ENCODE data around the gene SERGEF. TPM values are rescaled to one million over a fixed set of nuclear protein-coding genes. Genes with fewer than 3 reads are reported as not detected.

The SERGEF gene
- total RNA-seq, 1 experiment from 2014 or later = 28.7 TPM

DNA sequence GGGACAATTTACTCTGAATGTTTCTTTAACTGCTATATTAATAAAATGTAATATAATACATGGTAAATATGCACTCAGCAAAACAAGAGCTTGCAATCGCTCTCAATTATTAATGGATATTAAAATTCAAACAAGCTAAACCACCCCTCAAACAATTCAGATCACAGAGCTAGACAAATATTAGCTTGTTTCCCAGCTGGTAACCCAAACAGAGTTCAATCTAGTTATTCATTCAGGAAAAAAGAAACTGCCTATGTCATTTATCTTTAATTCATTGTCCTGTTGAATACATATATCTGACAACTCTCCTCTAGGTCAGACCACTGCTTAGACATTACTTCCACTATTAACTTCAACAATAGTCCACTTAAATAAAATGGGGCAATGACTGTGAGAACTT lies 78.7 kb downstream of the SERGEF start:
- BruUV-seq (replicated peaks) = no TSS peak
- Histone ChIP-seq H3K9me2 (ENCODE audit: insufficient read depth) (no peaks in the 10 kb centered on the region), H3F3A (ENCODE audit: insufficient read depth, low read depth) (no peaks in the 10 kb centered on the region), H3K4me3 (no peak overlapping the region), H3K9me3 (ENCODE audit: insufficient read depth, low read depth) (peaks cover 6% of the 10 kb centered on the region; the same call in 1 of the 2 replicates), H3K27me3 (ENCODE audit: insufficient read depth, low read depth) (no peaks in the 10 kb centered on the region), H2AFZ (no peak overlapping the region), H3K27ac (no peak overlapping the region), H4K20me1 (ENCODE audit: insufficient read depth) (no peaks in the 10 kb centered on the region), H3K36me3 (ENCODE audit: low read depth) (no peaks in the 10 kb centered on the region; the same call in 1 of the 2 replicates), H3K4me1 (replicated peaks; ENCODE audit: insufficient read depth) (no peaks in the 10 kb centered on the region), H3K79me2 (ENCODE audit: low read depth) (no peaks in the 10 kb centered on the region), H3K4me2 (no peak overlapping the region)
- intact Hi-C loops (cut with micrococcal nuclease; ENCODE audit: unreplicated experiment) = no loop called here
- ChIA-PET CTCF (no interaction called here), POLR2A (ENCODE audit: unreplicated experiment) (interaction anchor here (0.7 kb wide), 1 partner anchor 207 kb away, joined by 7 read pairs; no protein-coding TSS in a partner anchor)
- TF ChIP-seq, protein P1, sequence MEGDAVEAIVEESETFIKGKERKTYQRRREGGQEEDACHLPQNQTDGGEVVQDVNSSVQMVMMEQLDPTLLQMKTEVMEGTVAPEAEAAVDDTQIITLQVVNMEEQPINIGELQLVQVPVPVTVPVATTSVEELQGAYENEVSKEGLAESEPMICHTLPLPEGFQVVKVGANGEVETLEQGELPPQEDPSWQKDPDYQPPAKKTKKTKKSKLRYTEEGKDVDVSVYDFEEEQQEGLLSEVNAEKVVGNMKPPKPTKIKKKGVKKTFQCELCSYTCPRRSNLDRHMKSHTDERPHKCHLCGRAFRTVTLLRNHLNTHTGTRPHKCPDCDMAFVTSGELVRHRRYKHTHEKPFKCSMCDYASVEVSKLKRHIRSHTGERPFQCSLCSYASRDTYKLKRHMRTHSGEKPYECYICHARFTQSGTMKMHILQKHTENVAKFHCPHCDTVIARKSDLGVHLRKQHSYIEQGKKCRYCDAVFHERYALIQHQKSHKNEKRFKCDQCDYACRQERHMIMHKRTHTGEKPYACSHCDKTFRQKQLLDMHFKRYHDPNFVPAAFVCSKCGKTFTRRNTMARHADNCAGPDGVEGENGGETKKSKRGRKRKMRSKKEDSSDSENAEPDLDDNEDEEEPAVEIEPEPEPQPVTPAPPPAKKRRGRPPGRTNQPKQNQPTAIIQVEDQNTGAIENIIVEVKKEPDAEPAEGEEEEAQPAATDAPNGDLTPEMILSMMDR (conservative IDR thresholded peaks at IDR 0.05) = no peak
- TF ChIP-seq EZH2 (IDR thresholded peaks at IDR 0.05; ENCODE audit: low read depth) = no peak
- no peak for DNase-seq

DNA sequence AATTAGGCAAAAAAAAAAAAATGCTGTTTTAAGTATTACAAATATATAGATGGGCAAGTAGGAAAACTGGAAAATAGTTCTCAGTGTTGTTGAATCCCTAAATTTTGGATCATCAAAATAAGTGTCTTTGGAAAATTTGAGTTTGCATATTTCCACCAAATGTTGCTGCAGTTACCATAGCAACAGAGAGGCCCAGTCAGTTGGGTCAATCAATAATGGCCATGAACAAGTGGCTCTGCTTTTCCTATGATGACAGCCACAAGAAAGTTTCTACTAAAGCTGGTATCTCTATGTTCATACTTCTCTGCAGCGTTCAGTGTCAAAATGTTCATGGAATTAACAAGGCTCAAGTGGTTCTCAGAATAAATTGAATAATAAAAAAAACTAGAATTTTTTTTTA lies 79.1 kb downstream of the SERGEF start:
- intact Hi-C loops (cut with micrococcal nuclease; ENCODE audit: unreplicated experiment) = no loop called here
- DNase-seq = no peak
- no peaks in the 10 kb centered on the region for H3K79me2 ChIP-seq (ENCODE audit: low read depth)
- TF ChIP-seq EZH2 (IDR thresholded peaks at IDR 0.05; ENCODE audit: low read depth) = no peak
- TF ChIP-seq, protein P1 (conservative IDR thresholded peaks at IDR 0.05) = no peak
- no peak overlapping the region for H2AFZ ChIP-seq
- no peak overlapping the region for H3K4me3 ChIP-seq
- ChIA-PET POLR2A (ENCODE audit: unreplicated experiment) (interaction anchor here (0.7 kb wide), 1 partner anchor 206 kb away, joined by 7 read pairs; no protein-coding TSS in a partner anchor), CTCF (no interaction called here)
- H3K9me2 ChIP-seq (ENCODE audit: insufficient read depth) = no peaks in the 10 kb centered on the region
- H4K20me1 ChIP-seq (ENCODE audit: insufficient read depth) = no peaks in the 10 kb centered on the region
- no TSS peak for BruUV-seq (replicated peaks)
- H3K36me3 ChIP-seq (ENCODE audit: low read depth) = no peaks in the 10 kb centered on the region; the same call in 1 of the 2 replicates
- no peak overlapping the region for H3K4me2 ChIP-seq
- H3F3A ChIP-seq (ENCODE audit: insufficient read depth, low read depth) = no peaks in the 10 kb centered on the region
- no peaks in the 10 kb centered on the region for H3K4me1 ChIP-seq (replicated peaks; ENCODE audit: insufficient read depth)
- H3K9me3 ChIP-seq (ENCODE audit: insufficient read depth, low read depth) = peaks cover 6% of the 10 kb centered on the region; the same call in 1 of the 2 replicates
- H3K27ac ChIP-seq = no peak overlapping the region
- no peaks in the 10 kb centered on the region for H3K27me3 ChIP-seq (ENCODE audit: insufficient read depth, low read depth)

DNA sequence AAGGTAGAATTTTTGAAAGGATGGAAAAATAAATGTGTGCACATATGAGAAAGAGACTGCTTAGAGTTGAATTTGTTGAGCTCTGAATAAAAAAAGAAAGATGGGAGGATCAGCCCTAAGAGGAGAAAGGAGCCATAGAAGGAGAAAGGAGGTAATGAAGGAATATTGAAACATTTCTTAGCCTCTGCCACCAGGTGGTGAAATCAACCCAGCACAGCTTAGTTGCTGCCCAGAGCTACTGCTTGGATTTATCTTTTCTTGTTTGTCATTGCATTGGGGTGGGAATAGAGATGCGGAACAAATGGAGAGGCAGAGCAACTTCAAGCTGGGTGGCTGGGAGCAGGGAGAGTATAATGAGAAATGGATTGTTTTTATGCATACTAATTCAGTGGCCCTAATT lies 80.4 kb downstream of the SERGEF start:
- H3K4me3 ChIP-seq = no peak overlapping the region
- no peaks in the 10 kb centered on the region for H3F3A ChIP-seq (ENCODE audit: insufficient read depth, low read depth)
- no peaks in the 10 kb centered on the region for H3K4me1 ChIP-seq (replicated peaks; ENCODE audit: insufficient read depth)
- no peaks in the 10 kb centered on the region for H4K20me1 ChIP-seq (ENCODE audit: insufficient read depth)
- H3K79me2 ChIP-seq (ENCODE audit: low read depth) = no peaks in the 10 kb centered on the region
- H3K27ac ChIP-seq = no peak overlapping the region
- BruUV-seq (replicated peaks) = no TSS peak
- no peak overlapping the region for H3K4me2 ChIP-seq
- ChIA-PET POLR2A (ENCODE audit: unreplicated experiment) (no interaction called here), CTCF (no interaction called here)
- no peak for DNase-seq
- intact Hi-C loops (cut with micrococcal nuclease; ENCODE audit: unreplicated experiment) = no loop called here
- peaks cover 6% of the 10 kb centered on the region; the same call in 1 of the 2 replicates for H3K9me3 ChIP-seq (ENCODE audit: insufficient read depth, low read depth)
- H3K27me3 ChIP-seq (ENCODE audit: insufficient read depth, low read depth) = no peaks in the 10 kb centered on the region
- H2AFZ ChIP-seq = no peak overlapping the region
- no peak for TF ChIP-seq EZH2 (IDR thresholded peaks at IDR 0.05; ENCODE audit: low read depth)
- TF ChIP-seq, protein P1 (conservative IDR thresholded peaks at IDR 0.05) = no peak
- no peaks in the 10 kb centered on the region for H3K9me2 ChIP-seq (ENCODE audit: insufficient read depth)
- H3K36me3 ChIP-seq (ENCODE audit: low read depth) = no peaks in the 10 kb centered on the region; the same call in 1 of the 2 replicates

All from PC-9 (cell line).